Erythroblast (primary cell): ENCODE data around the gene ZNF638.

Experiments used
- GATA1 ChIP-seq: IDR thresholded peaks from 2 replicates; pipeline ENCODE4 v1.6.1; 2011; ENCODE audit warnings: low read depth, mild to moderate bottlenecking, control low read depth, low read length, moderate library complexity
- POLR2A ChIP-seq: IDR thresholded peaks from 2 replicates; pipeline ENCODE4 v1.6.1; 2011; ENCODE audit warnings: mild to moderate bottlenecking, low read length

DNA sequence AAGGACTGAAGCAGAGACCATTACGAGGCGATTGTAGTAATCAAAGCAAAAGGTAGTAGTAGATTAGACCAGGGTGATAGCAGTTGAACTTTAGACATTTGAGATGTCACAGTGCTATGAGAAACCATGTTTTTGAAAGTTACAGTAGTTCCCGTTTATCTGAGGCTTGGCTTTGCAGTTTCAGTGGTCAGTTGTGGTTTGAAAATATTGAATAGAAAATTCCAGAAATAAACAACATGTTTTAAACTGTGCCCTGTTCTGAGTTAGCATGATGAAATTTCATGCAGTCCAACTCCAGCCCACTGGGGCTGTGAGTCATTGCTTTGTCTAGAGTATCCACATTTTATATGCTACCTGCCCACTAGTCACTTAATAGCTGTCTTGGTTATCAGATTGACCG, 47.5 kb downstream of the ZNF638 start:
- TF ChIP-seq POLR2A (no peak), GATA1 (no peak)
